GM19452 (cell line): ENCODE data around the gene ACTL7A.
"Not testable (repeated sequence)": the region's sequence is repeated elsewhere in the genome, so short reads cannot be mapped to it uniquely, and the experiment has no call there.

ENCODE experiments used
- ATAC-seq: cut with Tn5 transposase; IDR thresholded peaks from one replicate; pipeline ENCODE4 v1.9.1; 2021; ENCODE audit not compliant: unreplicated experiment

Gene ACTL7A

GRCh38 chr9:108876425-108876824, 14.4 kb downstream of the ACTL7A start:
- no peak for ATAC-seq

GRCh38 chr9:108877524-108877923, 15.5 kb downstream of the ACTL7A start:
- ATAC-seq = no peak

- no peak for ATAC-seq
These were observed 18.8 kb downstream of the ACTL7A start for GRCh38 chr9:108880738-108881316.

GRCh38 chr9:108882052-108882888, 20.2 kb downstream of the ACTL7A start:
- ATAC-seq = no peak

- no peak for ATAC-seq
These were observed 21.0 kb downstream of the ACTL7A start for GRCh38 chr9:108883085-108883484.

- no peak for ATAC-seq
These were observed 22.6 kb downstream of the ACTL7A start for GRCh38 chr9:108884701-108885100.

- peak; percentile 99 for ATAC-seq
These were observed 23.7 kb downstream of the ACTL7A start for GRCh38 chr9:108885643-108886348.

- ATAC-seq = not testable (repeated sequence)
These were observed 24.7 kb downstream of the ACTL7A start for GRCh38 chr9:108886594-108887271.

- ATAC-seq = no peak
These were observed 27.6 kb downstream of the ACTL7A start for GRCh38 chr9:108889649-108890067.

GRCh38 chr9:108894225-108894997, 32.3 kb downstream of the ACTL7A start:
- ATAC-seq = no peak

- no peak for ATAC-seq
These were observed 35.4 kb downstream of the ACTL7A start for GRCh38 chr9:108897324-108898096.

GRCh38 chr9:108899023-108899695, 37.1 kb downstream of the ACTL7A start:
- not testable (repeated sequence) for ATAC-seq

- ATAC-seq = no peak
These were observed 38.1 kb downstream of the ACTL7A start for GRCh38 chr9:108900176-108900575.

- no peak for ATAC-seq
These were observed 41.5 kb downstream of the ACTL7A start for GRCh38 chr9:108903420-108904103.

GRCh38 chr9:108904161-108904560, 42.1 kb downstream of the ACTL7A start:
- no peak for ATAC-seq

GRCh38 chr9:108905494-108905893, 43.4 kb downstream of the ACTL7A start:
- no peak for ATAC-seq

- no peak for ATAC-seq
These were observed 48.3 kb downstream of the ACTL7A start for GRCh38 chr9:108910402-108910801.

GRCh38 chr9:108910914-108911313, 48.8 kb downstream of the ACTL7A start:
- no peak for ATAC-seq

GRCh38 chr9:108911820-108912219, 49.8 kb downstream of the ACTL7A start:
- ATAC-seq = no peak
